GM18861 (cell line): Measurements from ENCODE around the gene TMEM175.

Experiments used
- ATAC-seq: cut with Tn5 transposase; IDR thresholded peaks from one replicate; pipeline ENCODE4 v1.9.1; 2021; ENCODE audit not compliant: unreplicated experiment

TMEM175 gene

GRCh38 chr4:898869-899555, 33.2 kb upstream of the TMEM175 start:
- ATAC-seq: no peak

- ATAC-seq: no peak
Observed at GRCh38 chr4:899556-899906, 32.7 kb upstream of the TMEM175 start.

- no peak for ATAC-seq
Observed at GRCh38 chr4:900073-900472, 32.2 kb upstream of the TMEM175 start.

- no peak for ATAC-seq
Observed at GRCh38 chr4:900721-901120, 31.5 kb upstream of the TMEM175 start.

GRCh38 chr4:901192-901910, 30.9 kb upstream of the TMEM175 start:
- ATAC-seq: no peak

GRCh38 chr4:903066-904046, 28.9 kb upstream of the TMEM175 start:
- ATAC-seq: no peak

GRCh38 chr4:905485-906338, 26.5 kb upstream of the TMEM175 start:
- no peak for ATAC-seq

GRCh38 chr4:906339-907102, 25.7 kb upstream of the TMEM175 start:
- ATAC-seq: no peak

- no peak for ATAC-seq
Observed at GRCh38 chr4:907103-907400, 25.2 kb upstream of the TMEM175 start.

GRCh38 chr4:907691-908425, 24.4 kb upstream of the TMEM175 start:
- no peak for ATAC-seq

- no peak for ATAC-seq
Observed at GRCh38 chr4:909131-909571, 23.1 kb upstream of the TMEM175 start.

GRCh38 chr4:909821-910220, 22.4 kb upstream of the TMEM175 start:
- ATAC-seq: no peak

GRCh38 chr4:910366-911091, 21.7 kb upstream of the TMEM175 start:
- no peak for ATAC-seq

- ATAC-seq: no peak
Observed at GRCh38 chr4:911221-911751, 21.0 kb upstream of the TMEM175 start.

- no peak for ATAC-seq
Observed at GRCh38 chr4:911871-912490, 20.3 kb upstream of the TMEM175 start.

- ATAC-seq: no peak
Observed at GRCh38 chr4:912548-913279, 19.5 kb upstream of the TMEM175 start.

- ATAC-seq: no peak
Observed at GRCh38 chr4:913280-913618, 19.0 kb upstream of the TMEM175 start.
